ENCODE results near the gene U2AF1L4.

DNA sequence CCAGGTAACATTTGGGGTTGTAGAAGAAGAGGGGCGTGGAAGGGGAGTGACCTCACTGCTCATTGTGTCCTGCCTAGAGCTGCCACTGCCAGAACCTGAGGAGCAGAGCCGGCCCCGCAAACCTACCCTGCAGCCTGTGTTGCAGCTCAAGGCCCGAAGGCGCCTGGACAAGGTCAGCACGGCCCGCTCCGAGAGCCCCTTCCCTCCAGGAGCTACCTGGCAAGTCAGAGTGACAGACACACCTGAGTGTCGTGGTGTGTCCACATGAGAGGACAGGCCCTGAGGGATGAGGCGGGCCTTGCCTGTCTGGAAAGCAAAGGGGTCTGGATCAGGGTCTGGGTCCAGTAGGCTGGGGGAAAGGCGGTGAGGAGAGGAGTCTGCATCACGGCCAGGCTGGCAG is 20.7 kb downstream of the U2AF1L4 start:
- TF ChIP-seq, protein P1, sequence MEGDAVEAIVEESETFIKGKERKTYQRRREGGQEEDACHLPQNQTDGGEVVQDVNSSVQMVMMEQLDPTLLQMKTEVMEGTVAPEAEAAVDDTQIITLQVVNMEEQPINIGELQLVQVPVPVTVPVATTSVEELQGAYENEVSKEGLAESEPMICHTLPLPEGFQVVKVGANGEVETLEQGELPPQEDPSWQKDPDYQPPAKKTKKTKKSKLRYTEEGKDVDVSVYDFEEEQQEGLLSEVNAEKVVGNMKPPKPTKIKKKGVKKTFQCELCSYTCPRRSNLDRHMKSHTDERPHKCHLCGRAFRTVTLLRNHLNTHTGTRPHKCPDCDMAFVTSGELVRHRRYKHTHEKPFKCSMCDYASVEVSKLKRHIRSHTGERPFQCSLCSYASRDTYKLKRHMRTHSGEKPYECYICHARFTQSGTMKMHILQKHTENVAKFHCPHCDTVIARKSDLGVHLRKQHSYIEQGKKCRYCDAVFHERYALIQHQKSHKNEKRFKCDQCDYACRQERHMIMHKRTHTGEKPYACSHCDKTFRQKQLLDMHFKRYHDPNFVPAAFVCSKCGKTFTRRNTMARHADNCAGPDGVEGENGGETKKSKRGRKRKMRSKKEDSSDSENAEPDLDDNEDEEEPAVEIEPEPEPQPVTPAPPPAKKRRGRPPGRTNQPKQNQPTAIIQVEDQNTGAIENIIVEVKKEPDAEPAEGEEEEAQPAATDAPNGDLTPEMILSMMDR (IDR thresholded peaks at IDR 0.05) = no peak
- no peak for TF ChIP-seq POLR2A (IDR thresholded peaks at IDR 0.05)
- no peak for TF ChIP-seq POLR2AphosphoS5 (IDR thresholded peaks at IDR 0.05)
